Stimulated activated CD4-positive, alpha-beta T cell treated with anti-CD3 and anti-CD28 coated beads, Interleukin-4, amount 100 ng/mL, for 4 hours (primary cell): ENCODE data around the gene NUMBL.

Source experiments
- DNase-seq, 2 experiments: peaks; one replicate each; pipeline ENCODE4 v3.0.0-alpha.2; 2020

NUMBL gene

DNA sequence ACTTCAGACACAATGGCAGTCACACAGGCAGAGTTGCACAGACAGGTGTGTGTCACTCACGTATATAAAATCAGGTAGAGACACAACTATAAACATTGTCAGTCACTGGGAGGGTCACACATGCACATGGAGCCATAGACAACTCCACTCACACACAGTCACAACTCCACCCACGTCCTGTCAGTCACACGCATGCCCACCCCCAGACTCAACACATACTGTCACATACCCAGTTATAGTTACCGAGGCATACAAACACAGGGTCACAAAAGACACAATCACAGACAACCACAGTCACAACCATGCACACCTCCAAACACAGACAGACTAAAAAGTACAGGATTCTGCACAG is 1.5 kb downstream of the NUMBL start:
- DNase-seq: no peak

DNA sequence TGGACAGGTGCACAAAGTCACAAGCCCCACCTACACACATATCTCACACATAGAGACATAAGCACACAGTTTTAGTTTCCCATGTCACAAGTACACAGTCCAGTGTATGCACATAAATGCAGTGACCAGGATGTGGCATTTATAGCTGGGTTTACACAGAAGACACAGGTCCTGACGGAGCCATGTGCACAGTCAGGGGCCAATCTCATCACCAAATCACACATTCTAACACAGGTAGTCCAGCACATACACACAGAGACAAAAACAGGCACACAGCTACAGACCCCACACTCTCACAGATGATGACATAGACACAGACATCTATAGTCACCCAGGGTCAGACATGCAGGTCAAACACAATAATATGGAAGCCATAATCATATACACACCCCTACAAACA is 2.1 kb downstream of the NUMBL start:
- DNase-seq: no peak

- no peak for DNase-seq
Measured at GRCh38 chr19:40687525-40688016, 2.9 kb downstream of the NUMBL start.

DNA sequence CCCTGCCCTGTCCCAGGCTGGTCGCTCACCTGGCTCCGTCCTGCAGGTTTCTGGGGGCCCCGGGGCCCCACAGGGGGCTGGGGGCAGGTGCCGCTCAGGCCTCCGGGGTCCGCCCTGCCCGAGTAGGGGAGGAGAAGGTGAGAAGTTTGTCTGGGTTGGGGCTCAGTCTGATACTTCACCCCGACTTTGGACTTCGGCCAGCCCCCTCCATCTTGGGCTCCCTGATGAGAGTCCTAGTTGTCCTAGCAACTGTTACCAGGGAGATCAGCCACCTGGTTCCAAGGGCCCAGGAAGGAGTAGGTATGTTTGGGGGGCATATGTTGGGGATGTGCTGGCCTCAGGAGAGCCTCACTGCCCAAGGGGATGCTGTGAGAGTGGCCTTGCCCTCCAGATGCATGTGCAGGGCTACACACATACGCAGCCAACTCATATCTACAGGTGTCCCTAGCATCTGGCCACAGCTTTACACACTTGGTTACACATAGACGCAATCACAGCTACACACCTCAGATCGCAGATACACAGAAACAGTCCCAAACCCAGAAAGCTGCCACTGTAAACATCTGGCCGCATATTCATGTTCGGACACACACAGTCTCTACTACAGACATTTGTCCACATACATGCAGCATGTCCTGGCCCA is 3.4 kb downstream of the NUMBL start:
- no peak for DNase-seq

DNA sequence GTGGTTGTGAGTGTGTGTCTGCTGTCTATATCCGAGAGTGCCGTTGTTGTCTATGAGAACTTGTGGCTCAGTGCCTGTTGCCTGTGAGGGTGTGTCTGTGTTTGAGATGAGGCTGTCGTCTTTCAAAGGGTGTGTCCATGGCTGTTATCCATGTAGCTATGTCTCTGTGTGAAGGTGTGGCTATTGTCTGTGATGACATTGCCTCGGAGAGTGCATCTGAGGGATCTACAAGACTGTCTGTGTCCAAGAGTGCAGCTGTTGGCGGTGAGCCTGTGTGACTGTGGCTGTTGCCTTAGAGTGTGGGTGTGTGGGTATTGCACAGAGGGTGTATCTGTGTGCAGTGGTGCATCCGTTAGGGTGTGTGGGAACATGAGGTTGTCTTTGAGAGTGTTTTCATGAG is 4.9 kb downstream of the NUMBL start:
- no peak for DNase-seq

- DNase-seq: no peak
Measured at GRCh38 chr19:40685016-40685526, 5.4 kb downstream of the NUMBL start.

- DNase-seq: no peak
Measured at GRCh38 chr19:40684280-40684679, 6.2 kb downstream of the NUMBL start.

GRCh38 chr19:40683437-40683836 is 7.0 kb downstream of the NUMBL start:
- no peak for DNase-seq

GRCh38 chr19:40682431-40682964 is 8.0 kb downstream of the NUMBL start:
- no peak for DNase-seq

- no peak for DNase-seq
Measured at GRCh38 chr19:40681039-40681438, 9.4 kb downstream of the NUMBL start.

DNA sequence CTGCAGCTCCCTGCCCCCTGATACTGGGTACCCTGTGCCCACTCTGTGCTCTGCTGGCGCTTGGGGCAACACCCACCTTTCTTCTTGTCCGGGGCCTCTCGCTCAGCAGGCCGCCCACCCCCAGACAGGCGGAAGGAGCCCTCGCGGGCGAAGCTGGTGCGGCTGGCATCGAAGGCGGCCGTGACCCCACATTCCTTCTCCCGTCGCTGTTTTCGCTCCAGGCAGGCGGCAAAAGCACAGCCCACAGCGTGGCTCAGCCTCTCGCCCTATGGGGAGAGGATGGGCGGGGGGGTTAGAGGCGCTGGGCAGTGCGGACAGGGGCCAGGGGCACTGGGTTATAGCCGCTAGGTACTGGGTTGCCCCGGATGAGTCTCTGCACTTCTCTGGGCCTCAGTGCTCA is 13.3 kb downstream of the NUMBL start:
- no peak for DNase-seq

DNA sequence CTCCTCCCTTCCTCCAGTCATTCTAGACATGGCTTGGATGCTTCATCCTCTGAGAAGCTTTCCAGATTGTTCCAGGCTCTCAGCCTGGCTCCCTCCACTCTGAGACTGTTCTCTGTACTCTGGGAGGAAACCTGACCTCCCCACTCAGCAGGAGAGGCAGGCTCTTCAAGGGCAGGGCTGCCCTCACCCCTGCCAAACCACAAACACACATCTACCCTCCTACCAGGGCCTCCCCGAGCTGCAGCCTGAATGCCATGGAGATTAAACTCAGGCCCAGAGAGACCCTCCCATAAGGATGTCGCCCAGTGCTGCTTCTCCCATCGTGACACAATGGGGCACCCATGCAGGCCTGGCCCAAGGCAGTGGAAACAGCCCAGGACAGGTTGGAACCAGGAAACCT is 16.2 kb downstream of the NUMBL start:
- no peak for DNase-seq

DNA sequence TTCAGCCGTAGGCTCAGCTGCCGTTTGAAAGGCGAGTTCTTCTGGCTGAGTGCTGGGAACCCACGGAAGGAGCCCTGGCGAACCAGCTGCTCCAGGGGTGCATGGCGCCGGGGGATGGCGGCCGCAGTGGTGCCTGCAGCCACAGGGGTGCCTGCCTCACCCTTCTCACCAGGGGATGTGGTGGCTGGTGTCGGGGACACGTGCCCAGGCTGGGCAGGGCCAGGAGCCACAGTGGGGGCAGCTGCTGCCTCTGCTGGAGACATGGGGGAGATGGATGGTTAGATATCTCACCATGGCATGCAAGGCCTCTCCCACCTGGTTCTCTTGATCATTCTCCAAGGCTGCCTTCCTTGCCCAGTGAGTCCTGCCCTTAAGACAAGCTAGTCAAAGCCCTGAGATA is 17.1 kb downstream of the NUMBL start:
- no peak for DNase-seq

- no peak for DNase-seq
Measured at GRCh38 chr19:40672573-40673299, 17.7 kb downstream of the NUMBL start.

- no peak for DNase-seq
Measured at GRCh38 chr19:40672038-40672437, 18.4 kb downstream of the NUMBL start.

DNA sequence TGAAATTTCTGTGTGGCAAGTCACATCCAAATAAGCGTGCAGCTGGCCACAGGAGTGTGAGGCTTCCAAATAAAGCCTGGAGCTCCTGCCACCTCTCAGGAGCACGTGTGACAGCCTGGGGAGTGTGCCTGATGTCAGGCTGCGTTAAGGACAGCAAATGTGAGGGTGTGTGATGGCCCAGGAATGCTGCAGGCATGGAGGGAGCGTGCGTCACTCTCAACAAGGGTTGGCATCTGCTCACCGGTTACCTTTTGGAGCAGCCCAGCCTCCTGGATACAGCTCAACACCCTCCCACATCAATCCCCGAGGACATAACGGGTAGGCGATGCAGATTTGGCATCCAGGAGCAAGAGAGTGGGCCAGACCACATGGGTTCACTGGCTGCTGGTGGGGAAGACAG is 19.0 kb downstream of the NUMBL start:
- no peak for DNase-seq

DNA sequence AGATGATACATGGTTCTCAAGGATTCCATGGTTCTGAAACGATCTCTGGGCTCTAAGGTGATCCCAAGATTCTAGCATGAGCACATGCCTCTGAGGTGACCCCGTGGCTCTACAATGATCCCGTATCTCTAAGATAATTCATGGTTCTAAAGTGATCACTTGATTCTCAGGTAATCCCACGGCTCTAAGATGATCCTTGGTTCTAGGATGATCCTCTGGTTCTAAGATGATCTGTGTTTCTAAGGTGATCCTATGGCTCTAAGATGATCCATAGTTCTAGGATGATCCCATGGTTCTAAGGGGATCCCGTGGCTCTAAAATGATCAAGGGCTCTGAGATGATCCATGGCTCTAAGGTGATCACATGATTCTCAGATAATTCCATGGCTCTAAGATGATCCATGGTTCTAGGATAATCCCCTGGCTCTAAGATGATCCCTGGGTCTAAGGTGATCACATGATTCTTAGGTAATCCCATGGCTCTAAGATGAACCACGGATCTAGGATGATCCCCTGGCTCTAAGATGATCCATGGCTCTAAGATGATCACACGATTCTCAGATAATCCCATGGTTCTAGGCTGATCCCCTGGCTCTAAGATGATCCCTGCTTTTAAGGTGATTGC is 21.3 kb downstream of the NUMBL start:
- DNase-seq: no peak

GRCh38 chr19:40667602-40668001 is 22.8 kb downstream of the NUMBL start:
- no peak for DNase-seq

DNA sequence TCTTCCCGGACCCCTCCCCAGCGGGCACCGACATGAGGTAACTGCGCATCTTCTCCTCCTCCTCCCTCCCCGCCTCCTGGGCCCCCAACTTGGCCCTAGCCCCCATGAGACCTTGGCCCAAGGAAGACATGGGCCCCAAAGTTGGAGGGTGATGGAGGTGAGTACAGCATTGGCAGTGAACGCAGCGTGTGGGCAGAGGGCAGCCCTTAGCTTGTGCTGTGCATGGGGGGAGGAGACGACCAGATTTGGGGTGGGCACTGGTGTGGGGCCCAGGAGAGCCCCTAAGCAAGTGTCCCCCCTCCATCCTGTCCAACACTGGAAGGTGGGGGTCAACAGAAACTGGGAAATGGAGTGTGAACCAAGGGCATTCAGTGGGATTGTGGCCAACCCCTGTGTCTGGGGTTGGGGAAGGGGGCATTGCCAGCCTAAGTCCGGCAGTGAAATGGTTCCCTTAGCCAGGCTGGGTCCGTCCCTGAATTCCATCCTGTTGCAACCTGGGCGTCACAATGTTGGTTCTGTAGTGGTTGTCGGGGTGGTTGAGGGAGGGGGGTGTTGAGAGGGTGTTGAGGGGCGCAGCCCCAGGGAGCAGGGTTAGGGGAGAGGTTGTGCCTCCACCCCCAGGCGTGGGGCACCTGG is 23.5 kb downstream of the NUMBL start:
- no peak for DNase-seq

DNA sequence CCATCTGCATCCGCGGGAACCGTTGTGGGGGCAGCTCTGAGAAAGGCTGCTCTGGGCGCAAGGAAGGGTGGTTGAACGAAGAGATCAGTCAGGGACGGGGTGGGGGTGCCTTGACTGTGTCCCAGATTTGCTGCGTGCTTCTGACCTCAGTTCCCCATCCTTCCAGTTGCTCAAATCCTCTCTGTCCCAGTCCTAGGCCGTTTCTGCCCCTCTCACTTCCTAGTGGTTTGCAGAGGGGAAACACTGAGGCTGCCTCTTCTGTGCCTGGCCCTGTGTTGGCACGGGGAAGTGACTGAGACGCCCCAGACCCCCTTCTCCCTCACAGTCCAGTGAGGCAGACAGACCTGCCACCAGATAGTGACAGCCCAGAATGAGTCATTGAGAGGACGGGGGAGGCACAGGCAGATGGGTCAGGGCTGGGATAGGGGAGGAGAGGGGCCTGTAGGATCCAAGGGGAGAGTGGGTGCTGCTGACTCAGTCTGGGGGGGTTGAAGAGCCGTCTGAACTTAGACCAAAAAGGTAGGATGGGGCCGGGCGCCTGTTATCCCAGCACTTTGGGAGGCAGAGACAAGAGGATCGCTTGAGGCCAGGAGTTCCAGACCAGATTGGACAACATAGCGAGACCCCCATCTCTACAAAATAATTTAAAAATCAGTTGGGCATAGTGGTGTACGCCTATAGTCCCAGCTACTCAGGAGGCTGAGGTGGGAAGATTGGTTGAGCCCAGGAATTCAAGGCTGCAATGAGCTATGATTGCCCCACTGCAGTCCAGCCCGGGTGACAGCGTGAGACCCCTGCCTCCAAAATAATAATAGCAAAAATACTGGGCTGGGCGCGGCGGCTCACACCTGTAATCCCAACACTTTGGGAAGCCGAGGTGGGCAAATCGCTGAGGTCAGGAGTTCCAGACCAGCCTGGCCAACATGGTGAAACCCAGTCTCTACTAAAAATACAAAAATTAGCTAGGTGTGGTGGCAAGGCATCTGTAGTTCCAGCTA is 26.5 kb downstream of the NUMBL start:
- DNase-seq: peak in 1 of 2 experiments; percentile 26

DNA sequence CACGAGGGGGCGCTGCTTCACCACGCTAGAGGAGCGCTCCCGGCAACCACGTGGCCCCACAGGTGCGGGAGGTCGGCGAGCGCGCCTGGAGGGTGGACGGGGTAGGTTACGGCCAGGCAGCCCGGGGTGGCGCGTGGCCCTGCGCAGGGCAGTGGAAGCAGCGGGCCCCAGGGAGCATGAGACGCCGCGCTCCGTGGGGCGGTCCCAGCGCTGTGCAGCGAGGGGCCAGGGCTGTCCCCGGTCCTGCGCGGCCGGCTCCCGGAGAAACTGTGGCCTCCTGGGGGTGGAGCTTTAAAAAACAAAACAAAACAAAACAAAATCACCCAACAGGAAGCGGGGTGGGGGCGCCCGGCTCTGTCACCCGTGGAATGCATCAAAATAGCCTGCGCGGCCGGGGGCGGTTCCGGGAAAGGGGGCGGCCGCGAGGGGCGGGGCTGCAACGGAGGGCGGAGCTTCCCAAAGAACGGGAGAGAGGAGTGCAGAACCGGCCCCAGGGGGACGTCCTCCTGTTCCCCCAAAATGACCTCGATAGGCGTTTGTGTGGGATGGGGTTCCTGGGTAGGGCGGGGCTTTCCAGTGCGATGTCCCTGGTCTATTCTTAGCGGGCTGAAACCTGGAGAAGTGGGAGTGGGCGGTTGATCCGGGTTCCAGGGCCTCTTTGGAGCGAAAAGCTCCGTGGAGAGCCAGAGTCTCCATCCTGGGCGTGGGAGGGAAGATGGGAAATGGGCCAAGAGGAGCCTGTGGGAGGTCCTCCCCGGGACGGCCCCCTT is 27.3 kb downstream of the NUMBL start:
- DNase-seq: peak; percentile 84 to 96
